Adrenal gland (tissue), 12 donors: ENCODE results near the gene FAP. TPM values are rescaled to one million over a fixed set of nuclear protein-coding genes. Genes with fewer than 3 reads are reported as not detected.

Experiments
- DNase-seq, 7 donors: peaks; one replicate each; pipeline ENCODE4 v3.0.0-alpha.2; 2019 to 2020
- H3K27ac ChIP-seq, 5 donors: fragments of 200-600 bp; sonication (generic) in 4 of 5; 1 replicate in 3 of 5; 2 replicates in 2 of 5; pipeline versions ENCODE4 v1.5.1 to v1.8.0; 2016 to 2020; ENCODE audit warnings: mild to moderate bottlenecking in 1 of 5
- H3K27me3 ChIP-seq: fragments of 200-600 bp; 2 replicates; pipeline ENCODE4 v1.8.0; 2021
- H3K36me3 ChIP-seq, 2 donors: fragments of 200-600 bp; replicated peaks in 1 of 2; 1 replicate in 1 of 2; 2 replicates in 1 of 2; pipeline versions ENCODE4 v1.5.1 to v1.8.0; 2018 to 2022
- H3K4me1 ChIP-seq, 2 donors: fragments of 200-600 bp; replicated peaks in 1 of 2; 1 replicate in 1 of 2; 2 replicates in 1 of 2; pipeline versions ENCODE4 v1.5.1 to v1.8.0; 2018 to 2021
- H3K4me3 ChIP-seq, 4 donors: fragments of 200-600 bp; sonication (generic) in 3 of 4; one replicate each; pipeline ENCODE4 v1.5.1; 2016 to 2018
- H3K9me3 ChIP-seq, 3 donors: fragments of 200-600 bp; sonication (generic) in 1 of 3; replicated peaks in 1 of 3; 1 replicate in 2 of 3; 2 replicates in 1 of 3; pipeline versions ENCODE4 v1.5.1 to v1.8.0; 2016 to 2021
- CTCF ChIP-seq, 6 experiments: fragments of 450-650 bp in 4 of 6; fragments of 200-600 bp in 2 of 6; sonication (generic) in 1 of 6; IDR thresholded peaks; 1 replicate in 5 of 6; 2 replicates in 1 of 6; pipeline versions ENCODE4 v1.5.1 to v1.8.0; 2016 to 2021; ENCODE audit warnings: antibody characterized with exemption in 6 of 6, mild to moderate bottlenecking in 2 of 6, moderate library complexity in 1 of 6
- POLR2A ChIP-seq, 2 donors: fragments of 450-650 bp; IDR thresholded peaks; one replicate each; pipeline ENCODE4 v1.6.1; 2017; ENCODE audit warnings: antibody characterized with exemption in 2 of 2, mild to moderate bottlenecking in 2 of 2, moderate library complexity in 1 of 2
- WGBS, 4 donors: extraction: QIAGEN DNeasy Blood & Tissue Kit in 2 of 4; methylation state at CpG; one replicate each; pipeline versions ENCODE4 v1.1.5 to v1.1.7; 2013 to 2017; 5-methylcytosine and 5-hydroxymethylcytosine counted together
- intact Hi-C, 2 donors: fragments of 100-400 bp; cut with DNase I; formaldehyde crosslinking; loops; one replicate each; pipeline versions ENCODE4 v1.14.1 to v1.15.0; 2022 to 2023
- polyA plus RNA-seq, 3 donors: library from polyadenylated mRNA; stranded (reverse); fragments of 200-250 nt in 2 of 3; fragments of 350-450 nt in 1 of 3; fragmentation: Illumina TruSeq in 1 of 3; extraction: RNeasy Lipid Tissue Mini Kit (QIAGEN cat#74804) in 1 of 3; gene quantifications; one replicate each; pipeline ENCODE4 v1.2.3, GENCODE V29; 2013 to 2014
- total RNA-seq, 9 donors: library from RNA; depleted of rRNA in 4 of 9; stranded (reverse); fragments of >200 nt in 4 of 9; fragments of 120-200 nt in 1 of 9; fragmentation: NEBNext Ultra II Directional in 1 of 9; extraction: Animal tissue kit (Norgen Biotek cat#: 25700) in 1 of 9; gene quantifications; one replicate each; pipeline versions ENCODE4 v1.1.0 to v1.2.4, GENCODE V29; 2013 to 2023
- donor health status: healthy with polysubstance abuse.
- donor health status: Bipolar disorder and iron deficiency.
- donor health status: DM: yes; HTN: yes; CAD: no.
- donor health status: DM: no; HTN: no; CAD: no.
- donor health status: DM: no; HTN: no; CAD: no.
- donor health status: DM: yes; HTN: yes; CAD: no.

FAP gene
- total and polyA plus RNA-seq, 12 donors: 0.18 to 6.0 (median 0.64) TPM; not detected in 1

DNA sequence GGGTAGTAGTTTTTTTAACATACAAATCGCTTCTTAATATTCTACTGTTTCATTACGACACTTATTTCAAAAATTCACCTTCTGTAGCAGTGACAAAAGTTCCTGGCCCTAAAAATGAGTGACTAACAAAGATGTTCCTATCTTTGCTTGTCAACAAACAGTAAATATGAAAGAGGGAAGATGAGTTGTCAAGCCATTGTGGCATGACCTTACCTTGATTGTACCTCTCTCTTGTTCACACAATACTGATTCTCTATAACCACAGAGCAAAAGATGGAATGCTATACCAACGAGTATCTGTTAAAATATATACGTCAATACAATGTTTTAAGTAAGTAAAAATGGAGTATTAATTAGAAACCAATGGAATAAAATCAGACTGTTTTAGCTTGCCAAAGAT lies 76.5 kb downstream of the FAP start:
- TF ChIP-seq POLR2A (IDR thresholded peaks at IDR 0.05): no peak
- TF ChIP-seq CTCF (IDR thresholded peaks at IDR 0.05): no peak
- H3K27me3 ChIP-seq: no peaks in the 10 kb centered on the region
- no peak for DNase-seq
- no peaks in the 10 kb centered on the region for H3K36me3 ChIP-seq
- intact Hi-C loops: no loop called here
- no peaks in the 10 kb centered on the region for H3K9me3 ChIP-seq
- no peaks in the 10 kb centered on the region for H3K4me1 ChIP-seq
- H3K27ac ChIP-seq: no peak overlapping the region
- no peak overlapping the region for H3K4me3 ChIP-seq
- WGBS, 4 donors: 77 to 85% (median 79%) methylated on average over 4 of the region's 4 CpGs

DNA sequence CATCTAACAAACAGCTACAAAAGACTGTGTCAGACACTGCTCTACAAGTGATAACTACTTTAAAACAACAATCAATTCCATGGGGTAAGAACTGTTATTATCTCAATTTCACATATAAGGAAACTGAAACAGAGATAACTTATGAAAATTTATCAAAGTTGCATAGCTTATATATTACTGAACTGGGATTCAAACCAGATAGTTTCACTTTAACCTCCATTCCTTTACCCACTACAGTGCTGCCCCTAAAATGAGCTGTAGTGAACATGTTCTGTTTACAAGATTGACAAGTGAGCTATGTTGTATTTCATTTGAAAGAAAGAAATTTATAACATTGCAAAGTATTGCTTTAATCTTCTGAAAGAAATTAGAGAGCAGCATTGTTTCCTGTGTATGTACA lies 77.1 kb downstream of the FAP start:
- no peaks in the 10 kb centered on the region for H3K9me3 ChIP-seq
- intact Hi-C loops: no loop called here
- H3K4me3 ChIP-seq: no peak overlapping the region
- no peaks in the 10 kb centered on the region for H3K36me3 ChIP-seq
- TF ChIP-seq POLR2A (IDR thresholded peaks at IDR 0.05): no peak
- TF ChIP-seq CTCF (IDR thresholded peaks at IDR 0.05): no peak
- H3K4me1 ChIP-seq: no peaks in the 10 kb centered on the region
- no peak overlapping the region for H3K27ac ChIP-seq
- DNase-seq: no peak
- H3K27me3 ChIP-seq: no peaks in the 10 kb centered on the region

- intact Hi-C loops: no loop called here
- Histone ChIP-seq H3K9me3 (no peaks in the 10 kb centered on the region), H3K4me3 (no peak overlapping the region), H3K36me3 (no peaks in the 10 kb centered on the region), H3K27ac (no peak overlapping the region), H3K4me1 (no peaks in the 10 kb centered on the region), H3K27me3 (no peaks in the 10 kb centered on the region)
- TF ChIP-seq POLR2A (IDR thresholded peaks at IDR 0.05): no peak
- no peak for TF ChIP-seq CTCF (IDR thresholded peaks at IDR 0.05)
- 45 to 49% (median 48%) methylated on average over 2 of the region's 2 CpGs for WGBS, 4 donors
- peak in 1 of 7 donors; percentile 14 for DNase-seq
Observed at GRCh38 chr2:162164802-162165201, 78.4 kb downstream of the FAP start.

- DNase-seq: no peak
- WGBS, 4 donors: 76 to 83% (median 81%) methylated on average over 6 of the region's 6 CpGs
- TF ChIP-seq POLR2A (IDR thresholded peaks at IDR 0.05) (no peak), CTCF (IDR thresholded peaks at IDR 0.05) (no peak)
- Histone ChIP-seq H3K4me1 (no peaks in the 10 kb centered on the region), H3K27me3 (no peaks in the 10 kb centered on the region), H3K27ac (no peak overlapping the region), H3K4me3 (no peak overlapping the region), H3K36me3 (no peaks in the 10 kb centered on the region), H3K9me3 (no peaks in the 10 kb centered on the region)
- intact Hi-C loops: no loop called here
Observed at GRCh38 chr2:162159446-162159845, 83.8 kb downstream of the FAP start.
